ENCODE measurements around the gene MORN3. TPM values are rescaled to one million over a fixed set of nuclear protein-coding genes. Genes with fewer than 3 reads are reported as not detected.
"Not testable (repeated sequence)": the region's sequence is repeated elsewhere in the genome, so short reads cannot be mapped to it uniquely, and the experiment has no call there.

The MORN3 gene
- total RNA-seq, 2 experiments from 2014 or later: 0.13 to 0.32 TPM

DNA sequence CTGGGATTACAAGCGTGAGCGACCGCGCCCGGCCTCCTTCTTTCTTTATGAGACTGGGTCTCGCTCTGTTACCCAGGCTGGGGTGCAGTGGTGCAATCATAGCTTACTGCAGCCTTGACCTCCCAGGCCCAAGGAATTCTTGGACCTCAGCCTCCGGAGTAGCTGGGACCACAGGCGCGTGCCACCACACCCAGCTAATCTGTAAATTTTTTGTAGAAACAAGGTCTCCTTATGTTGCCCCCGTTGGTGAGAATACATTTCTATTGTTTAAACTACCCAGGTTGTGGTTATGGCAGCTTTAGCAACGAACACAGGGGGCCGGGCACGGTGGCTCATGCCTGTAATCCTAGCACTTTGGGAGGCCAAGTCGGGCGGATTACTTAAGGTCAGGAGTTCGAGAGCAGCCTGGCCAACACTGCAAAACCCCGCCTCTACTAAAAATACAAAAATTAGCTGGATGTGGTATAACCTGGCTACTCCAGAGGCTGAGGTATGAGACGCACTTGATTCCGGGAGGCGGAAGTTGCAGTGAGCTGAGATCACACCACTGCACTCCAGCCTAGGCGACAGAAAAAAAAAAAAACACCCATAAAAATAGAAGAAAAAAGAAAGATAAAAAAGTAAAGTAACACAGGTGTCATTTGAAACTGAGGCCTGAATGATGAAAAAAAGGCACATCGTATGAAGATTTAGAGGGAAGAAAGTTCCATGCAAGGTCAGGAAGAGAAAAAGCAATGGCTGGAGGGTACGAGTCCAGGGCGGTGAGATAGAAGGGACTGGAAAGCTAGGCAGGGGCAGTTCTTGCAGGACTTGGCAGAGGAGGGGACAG, 42.1 kb upstream of the MORN3 start:
- peaks cover 40% of the 10 kb centered on the region for H3K4me1 ChIP-seq (ENCODE audit: insufficient read depth, low read length, poor library complexity, severe bottlenecking)
- peak overlapping the region; percentile 85 for H3K4me3 ChIP-seq (ENCODE audit: low read depth, low read length, poor library complexity, severe bottlenecking)
- peaks cover 15% of the 10 kb centered on the region; the same call in 1 of the 2 replicates for H3K79me2 ChIP-seq (ENCODE audit: insufficient read depth, low read depth, low read length)
- H3K9me3 ChIP-seq (ENCODE audit: low read length): no peaks in the 10 kb centered on the region
- no peaks in the 10 kb centered on the region; the same call in 1 of the 2 replicates for H4K20me1 ChIP-seq (ENCODE audit: insufficient read depth, low read length)
- no TSS peak for BruUV-seq (replicated peaks)
- ChIA-PET CTCF (ENCODE audit: unreplicated experiment) (interaction anchor here (0.7 to 1.1 kb wide), 2 partner anchors 62 to 83 kb away, joined by 3 to 5 read pairs; no protein-coding TSS in a partner anchor), POLR2A (interaction anchor here (0.7 to 2.2 kb wide), 8 partner anchors 10 to 90 kb away, joined by 3 to 9 read pairs (median 6); no protein-coding TSS in a partner anchor)
- no peak for DNase-seq (ENCODE audit: low spot score)
- H2AFZ ChIP-seq (ENCODE audit: low read length): peak overlapping the region; percentile 90; the same call in 1 of the 2 replicates
- no peak overlapping the region for H3K27ac ChIP-seq (ENCODE audit: low read depth, low read length, poor library complexity, severe bottlenecking)
- peak overlapping the region; percentile 100 for H3K4me2 ChIP-seq (ENCODE audit: low read length)
- H3K9me2 ChIP-seq (ENCODE audit: insufficient read depth, low read length): no peaks in the 10 kb centered on the region
- intact Hi-C loops (cut with micrococcal nuclease; ENCODE audit: unreplicated experiment): loop anchor here (5.0 kb wide), 1 partner anchor 81 kb away; the partner anchor contains the start of gene RHOF
- TF ChIP-seq EZH2phosphoT487 (IDR thresholded peaks at IDR 0.05; ENCODE audit: borderline replicate concordance, low read depth, low read length): no peak
- TF ChIP-seq, protein P1, sequence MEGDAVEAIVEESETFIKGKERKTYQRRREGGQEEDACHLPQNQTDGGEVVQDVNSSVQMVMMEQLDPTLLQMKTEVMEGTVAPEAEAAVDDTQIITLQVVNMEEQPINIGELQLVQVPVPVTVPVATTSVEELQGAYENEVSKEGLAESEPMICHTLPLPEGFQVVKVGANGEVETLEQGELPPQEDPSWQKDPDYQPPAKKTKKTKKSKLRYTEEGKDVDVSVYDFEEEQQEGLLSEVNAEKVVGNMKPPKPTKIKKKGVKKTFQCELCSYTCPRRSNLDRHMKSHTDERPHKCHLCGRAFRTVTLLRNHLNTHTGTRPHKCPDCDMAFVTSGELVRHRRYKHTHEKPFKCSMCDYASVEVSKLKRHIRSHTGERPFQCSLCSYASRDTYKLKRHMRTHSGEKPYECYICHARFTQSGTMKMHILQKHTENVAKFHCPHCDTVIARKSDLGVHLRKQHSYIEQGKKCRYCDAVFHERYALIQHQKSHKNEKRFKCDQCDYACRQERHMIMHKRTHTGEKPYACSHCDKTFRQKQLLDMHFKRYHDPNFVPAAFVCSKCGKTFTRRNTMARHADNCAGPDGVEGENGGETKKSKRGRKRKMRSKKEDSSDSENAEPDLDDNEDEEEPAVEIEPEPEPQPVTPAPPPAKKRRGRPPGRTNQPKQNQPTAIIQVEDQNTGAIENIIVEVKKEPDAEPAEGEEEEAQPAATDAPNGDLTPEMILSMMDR (conservative IDR thresholded peaks at IDR 0.05; ENCODE audit: low read length): no peak
- H3K36me3 ChIP-seq (ENCODE audit: insufficient read depth, low read length): no peaks in the 10 kb centered on the region

DNA sequence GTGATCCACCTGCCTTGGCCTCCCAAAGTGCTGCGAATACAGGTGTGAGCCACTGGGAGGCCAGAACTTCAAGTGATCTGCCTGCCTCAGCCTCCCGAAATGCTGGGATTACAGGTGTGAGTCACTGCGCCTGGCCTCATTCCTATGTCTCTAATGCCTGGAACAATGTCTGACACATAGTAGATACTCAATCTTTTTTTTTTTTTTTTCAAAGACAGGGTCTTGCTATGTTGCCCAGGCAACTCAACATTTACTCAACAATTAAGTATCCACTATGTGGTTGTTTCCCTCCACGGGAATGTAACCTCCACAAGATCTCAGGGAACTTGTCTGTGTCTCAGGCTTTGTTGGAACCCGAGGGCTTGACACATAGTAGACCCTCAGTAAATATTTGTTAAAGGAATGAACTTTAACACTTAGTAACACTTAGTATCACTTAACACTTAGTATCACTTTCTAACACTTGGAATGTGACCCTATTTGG, 40.1 kb upstream of the MORN3 start:
- Histone ChIP-seq H3K4me2 (ENCODE audit: low read length) (peak overlapping the region; percentile 37), H3K9me3 (ENCODE audit: low read length) (no peaks in the 10 kb centered on the region), H2AFZ (ENCODE audit: low read length) (no peak overlapping the region), H3K36me3 (ENCODE audit: insufficient read depth, low read length) (no peaks in the 10 kb centered on the region), H3K9me2 (ENCODE audit: insufficient read depth, low read length) (no peaks in the 10 kb centered on the region), H3K79me2 (ENCODE audit: insufficient read depth, low read depth, low read length) (peaks cover 15% of the 10 kb centered on the region; the same call in 1 of the 2 replicates), H4K20me1 (ENCODE audit: insufficient read depth, low read length) (no peaks in the 10 kb centered on the region; the same call in 1 of the 2 replicates), H3K4me3 (ENCODE audit: low read depth, low read length, poor library complexity, severe bottlenecking) (no peak overlapping the region), H3K4me1 (ENCODE audit: insufficient read depth, low read length, poor library complexity, severe bottlenecking) (peaks cover 40% of the 10 kb centered on the region), H3K27ac (ENCODE audit: low read depth, low read length, poor library complexity, severe bottlenecking) (no peak overlapping the region)
- ChIA-PET POLR2A (no interaction called here), CTCF (ENCODE audit: unreplicated experiment) (no interaction called here)
- DNase-seq (ENCODE audit: low spot score): no peak
- intact Hi-C loops (cut with micrococcal nuclease; ENCODE audit: unreplicated experiment): no loop called here
- TF ChIP-seq, protein P1 (conservative IDR thresholded peaks at IDR 0.05; ENCODE audit: low read length): no peak
- TF ChIP-seq EZH2phosphoT487 (IDR thresholded peaks at IDR 0.05; ENCODE audit: borderline replicate concordance, low read depth, low read length): no peak
- no TSS peak for BruUV-seq (replicated peaks)

DNA sequence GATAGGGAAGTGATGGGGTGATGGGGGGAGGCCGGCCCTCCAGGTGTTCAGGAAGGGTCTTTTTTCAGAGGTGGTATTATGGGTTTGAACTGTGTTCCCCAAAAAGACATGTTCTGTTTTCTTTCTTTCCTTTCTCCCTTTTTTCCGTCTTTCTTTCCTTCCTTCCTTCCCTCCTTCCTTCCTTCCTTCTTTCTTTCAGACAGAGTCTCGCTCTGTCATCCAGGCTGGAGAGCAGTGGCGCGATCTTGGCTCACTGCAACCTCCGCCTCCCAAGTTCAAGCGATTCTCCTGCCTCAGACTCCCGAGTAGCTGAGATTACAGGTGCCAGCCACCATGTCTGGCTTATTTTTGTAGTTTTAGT, 39.6 kb upstream of the MORN3 start:
- H3K9me2 ChIP-seq (ENCODE audit: insufficient read depth, low read length); H3K36me3 ChIP-seq (ENCODE audit: insufficient read depth, low read length); BruUV-seq (replicated peaks); H3K4me3 ChIP-seq (ENCODE audit: low read depth, low read length, poor library complexity, severe bottlenecking); intact Hi-C loops (cut with micrococcal nuclease; ENCODE audit: unreplicated experiment); CTCF ChIA-PET (ENCODE audit: unreplicated experiment); H3K27ac ChIP-seq (ENCODE audit: low read depth, low read length, poor library complexity, severe bottlenecking); H2AFZ ChIP-seq (ENCODE audit: low read length); H4K20me1 ChIP-seq (ENCODE audit: insufficient read depth, low read length); H3K9me3 ChIP-seq (ENCODE audit: low read length); POLR2A ChIA-PET: not testable (repeated sequence)
- Histone ChIP-seq H3K4me1 (ENCODE audit: insufficient read depth, low read length, poor library complexity, severe bottlenecking) (peaks cover 38% of the 10 kb centered on the region), H3K79me2 (ENCODE audit: insufficient read depth, low read depth, low read length) (peaks cover 13% of the 10 kb centered on the region; the same call in 1 of the 2 replicates), H3K4me2 (ENCODE audit: low read length) (peak overlapping the region; percentile 37)
- DNase-seq (ENCODE audit: low spot score): peak; percentile 24
